ENCODE data around the gene ACBD6.

Gene ACBD6

GRCh38 chr1:180295999-180296398, 206.4 kb downstream of the ACBD6 start:
- H3K9me3 ChIP-seq (ENCODE audit: control insufficient read depth, insufficient read depth, low read length) = no peaks in the 10 kb centered on the region
- WGBS (ENCODE audit: insufficient coverage, insufficient read length) = no CpG with 5 or more reads among the region's 1 CpG
- no peaks in the 10 kb centered on the region for H3K36me3 ChIP-seq (ENCODE audit: control insufficient read depth, insufficient read depth, low read length)
- H3K4me1 ChIP-seq (ENCODE audit: control insufficient read depth, insufficient read depth, low read length) = no peaks in the 10 kb centered on the region
- H3K27me3 ChIP-seq (ENCODE audit: control insufficient read depth, insufficient read depth, low read length) = no peaks in the 10 kb centered on the region
- no peak overlapping the region for H3K4me3 ChIP-seq (ENCODE audit: low read length)
- H3K27ac ChIP-seq (ENCODE audit: low read length) = no peak overlapping the region
- no peak for DNase-seq (ENCODE audit: low read depth, low spot score)

GRCh38 chr1:180294711-180295110, 207.7 kb downstream of the ACBD6 start:
- H3K36me3 ChIP-seq (ENCODE audit: control insufficient read depth, insufficient read depth, low read length) = no peaks in the 10 kb centered on the region
- WGBS (ENCODE audit: insufficient coverage, insufficient read length) = no CpG with 5 or more reads among the region's 2 CpGs
- no peak overlapping the region for H3K4me3 ChIP-seq (ENCODE audit: low read length)
- no peaks in the 10 kb centered on the region for H3K9me3 ChIP-seq (ENCODE audit: control insufficient read depth, insufficient read depth, low read length)
- H3K27me3 ChIP-seq (ENCODE audit: control insufficient read depth, insufficient read depth, low read length) = no peaks in the 10 kb centered on the region
- no peak for DNase-seq (ENCODE audit: low read depth, low spot score)
- H3K27ac ChIP-seq (ENCODE audit: low read length) = no peak overlapping the region
- H3K4me1 ChIP-seq (ENCODE audit: control insufficient read depth, insufficient read depth, low read length) = no peaks in the 10 kb centered on the region

- DNase-seq (ENCODE audit: low read depth, low spot score) = no peak
- no peak overlapping the region for H3K4me3 ChIP-seq (ENCODE audit: low read length)
- H3K36me3 ChIP-seq (ENCODE audit: control insufficient read depth, insufficient read depth, low read length) = no peaks in the 10 kb centered on the region
- no peaks in the 10 kb centered on the region for H3K27me3 ChIP-seq (ENCODE audit: control insufficient read depth, insufficient read depth, low read length)
- H3K4me1 ChIP-seq (ENCODE audit: control insufficient read depth, insufficient read depth, low read length) = no peaks in the 10 kb centered on the region
- no peak overlapping the region for H3K27ac ChIP-seq (ENCODE audit: low read length)
- H3K9me3 ChIP-seq (ENCODE audit: control insufficient read depth, insufficient read depth, low read length) = no peaks in the 10 kb centered on the region
- no CpG with 5 or more reads among the region's 1 CpG for WGBS (ENCODE audit: insufficient coverage, insufficient read length)
These were observed 211.4 kb downstream of the ACBD6 start for GRCh38 chr1:180291004-180291403.

GRCh38 chr1:180290265-180291001, 211.9 kb downstream of the ACBD6 start:
- Histone ChIP-seq H3K27ac (ENCODE audit: low read length) (no peak overlapping the region), H3K27me3 (ENCODE audit: control insufficient read depth, insufficient read depth, low read length) (no peaks in the 10 kb centered on the region), H3K9me3 (ENCODE audit: control insufficient read depth, insufficient read depth, low read length) (no peaks in the 10 kb centered on the region), H3K36me3 (ENCODE audit: control insufficient read depth, insufficient read depth, low read length) (no peaks in the 10 kb centered on the region), H3K4me3 (ENCODE audit: low read length) (no peak overlapping the region), H3K4me1 (ENCODE audit: control insufficient read depth, insufficient read depth, low read length) (no peaks in the 10 kb centered on the region)
- no CpG with 5 or more reads among the region's 6 CpGs for WGBS (ENCODE audit: insufficient coverage, insufficient read length)
- DNase-seq (ENCODE audit: low read depth, low spot score) = no peak

GRCh38 chr1:180288940-180289339, 213.4 kb downstream of the ACBD6 start:
- Histone ChIP-seq H3K4me1 (ENCODE audit: control insufficient read depth, insufficient read depth, low read length) (no peaks in the 10 kb centered on the region), H3K4me3 (ENCODE audit: low read length) (no peak overlapping the region), H3K36me3 (ENCODE audit: control insufficient read depth, insufficient read depth, low read length) (no peaks in the 10 kb centered on the region), H3K9me3 (ENCODE audit: control insufficient read depth, insufficient read depth, low read length) (no peaks in the 10 kb centered on the region), H3K27ac (ENCODE audit: low read length) (no peak overlapping the region), H3K27me3 (ENCODE audit: control insufficient read depth, insufficient read depth, low read length) (no peaks in the 10 kb centered on the region)
- no peak for DNase-seq (ENCODE audit: low read depth, low spot score)
- WGBS (ENCODE audit: insufficient coverage, insufficient read length) = no CpG with 5 or more reads among the region's 1 CpG

- no peaks in the 10 kb centered on the region for H3K36me3 ChIP-seq (ENCODE audit: control insufficient read depth, insufficient read depth, low read length)
- no peaks in the 10 kb centered on the region for H3K4me1 ChIP-seq (ENCODE audit: control insufficient read depth, insufficient read depth, low read length)
- H3K27ac ChIP-seq (ENCODE audit: low read length) = no peak overlapping the region
- H3K27me3 ChIP-seq (ENCODE audit: control insufficient read depth, insufficient read depth, low read length) = no peaks in the 10 kb centered on the region
- no peak overlapping the region for H3K4me3 ChIP-seq (ENCODE audit: low read length)
- no peak for DNase-seq (ENCODE audit: low read depth, low spot score)
- WGBS (ENCODE audit: insufficient coverage, insufficient read length) = no CpG with 5 or more reads among the region's 3 CpGs
- no peaks in the 10 kb centered on the region for H3K9me3 ChIP-seq (ENCODE audit: control insufficient read depth, insufficient read depth, low read length)
These were observed 214.2 kb downstream of the ACBD6 start for GRCh38 chr1:180287988-180288705.

GRCh38 chr1:180286417-180286816, 216.0 kb downstream of the ACBD6 start:
- no peak for DNase-seq (ENCODE audit: low read depth, low spot score)
- no peaks in the 10 kb centered on the region for H3K4me1 ChIP-seq (ENCODE audit: control insufficient read depth, insufficient read depth, low read length)
- no peak overlapping the region for H3K4me3 ChIP-seq (ENCODE audit: low read length)
- no peaks in the 10 kb centered on the region for H3K36me3 ChIP-seq (ENCODE audit: control insufficient read depth, insufficient read depth, low read length)
- no peaks in the 10 kb centered on the region for H3K27me3 ChIP-seq (ENCODE audit: control insufficient read depth, insufficient read depth, low read length)
- H3K9me3 ChIP-seq (ENCODE audit: control insufficient read depth, insufficient read depth, low read length) = no peaks in the 10 kb centered on the region
- no peak overlapping the region for H3K27ac ChIP-seq (ENCODE audit: low read length)

GRCh38 chr1:180283098-180283497, 219.3 kb downstream of the ACBD6 start:
- no peak overlapping the region for H3K4me3 ChIP-seq (ENCODE audit: low read length)
- H3K9me3 ChIP-seq (ENCODE audit: control insufficient read depth, insufficient read depth, low read length) = no peaks in the 10 kb centered on the region
- no peaks in the 10 kb centered on the region for H3K27me3 ChIP-seq (ENCODE audit: control insufficient read depth, insufficient read depth, low read length)
- no peak overlapping the region for H3K27ac ChIP-seq (ENCODE audit: low read length)
- no peak for DNase-seq (ENCODE audit: low read depth, low spot score)
- no peaks in the 10 kb centered on the region for H3K36me3 ChIP-seq (ENCODE audit: control insufficient read depth, insufficient read depth, low read length)
- WGBS (ENCODE audit: insufficient coverage, insufficient read length) = no CpG with 5 or more reads among the region's 4 CpGs
- H3K4me1 ChIP-seq (ENCODE audit: control insufficient read depth, insufficient read depth, low read length) = peaks cover 4% of the 10 kb centered on the region

GRCh38 chr1:180282401-180283044, 219.9 kb downstream of the ACBD6 start:
- H3K27ac ChIP-seq (ENCODE audit: low read length) = no peak overlapping the region
- H3K4me1 ChIP-seq (ENCODE audit: control insufficient read depth, insufficient read depth, low read length) = peaks cover 5% of the 10 kb centered on the region
- H3K4me3 ChIP-seq (ENCODE audit: low read length) = no peak overlapping the region
- no CpG with 5 or more reads among the region's 5 CpGs for WGBS (ENCODE audit: insufficient coverage, insufficient read length)
- H3K27me3 ChIP-seq (ENCODE audit: control insufficient read depth, insufficient read depth, low read length) = no peaks in the 10 kb centered on the region
- no peaks in the 10 kb centered on the region for H3K9me3 ChIP-seq (ENCODE audit: control insufficient read depth, insufficient read depth, low read length)
- DNase-seq (ENCODE audit: low read depth, low spot score) = no peak
- no peaks in the 10 kb centered on the region for H3K36me3 ChIP-seq (ENCODE audit: control insufficient read depth, insufficient read depth, low read length)

GRCh38 chr1:180281490-180281889, 220.9 kb downstream of the ACBD6 start:
- H3K4me3 ChIP-seq (ENCODE audit: low read length) = no peak overlapping the region
- no peaks in the 10 kb centered on the region for H3K36me3 ChIP-seq (ENCODE audit: control insufficient read depth, insufficient read depth, low read length)
- H3K27me3 ChIP-seq (ENCODE audit: control insufficient read depth, insufficient read depth, low read length) = no peaks in the 10 kb centered on the region
- H3K9me3 ChIP-seq (ENCODE audit: control insufficient read depth, insufficient read depth, low read length) = no peaks in the 10 kb centered on the region
- no CpG with 5 or more reads among the region's 1 CpG for WGBS (ENCODE audit: insufficient coverage, insufficient read length)
- DNase-seq (ENCODE audit: low read depth, low spot score) = no peak
- no peak overlapping the region for H3K27ac ChIP-seq (ENCODE audit: low read length)
- H3K4me1 ChIP-seq (ENCODE audit: control insufficient read depth, insufficient read depth, low read length) = peaks cover 5% of the 10 kb centered on the region

Data from iPS DF 6.9 (cell line).